ENCODE data around the gene TRAF1. TPM values are rescaled to one million over a fixed set of nuclear protein-coding genes. Genes with fewer than 3 reads are reported as not detected.
A peak's percentile ranks its signal among the peaks of the same experiment; 100 is the strongest.

The TRAF1 gene
- total RNA-seq, 1 experiment from 2014 or later, result 1.6 TPM

DNA sequence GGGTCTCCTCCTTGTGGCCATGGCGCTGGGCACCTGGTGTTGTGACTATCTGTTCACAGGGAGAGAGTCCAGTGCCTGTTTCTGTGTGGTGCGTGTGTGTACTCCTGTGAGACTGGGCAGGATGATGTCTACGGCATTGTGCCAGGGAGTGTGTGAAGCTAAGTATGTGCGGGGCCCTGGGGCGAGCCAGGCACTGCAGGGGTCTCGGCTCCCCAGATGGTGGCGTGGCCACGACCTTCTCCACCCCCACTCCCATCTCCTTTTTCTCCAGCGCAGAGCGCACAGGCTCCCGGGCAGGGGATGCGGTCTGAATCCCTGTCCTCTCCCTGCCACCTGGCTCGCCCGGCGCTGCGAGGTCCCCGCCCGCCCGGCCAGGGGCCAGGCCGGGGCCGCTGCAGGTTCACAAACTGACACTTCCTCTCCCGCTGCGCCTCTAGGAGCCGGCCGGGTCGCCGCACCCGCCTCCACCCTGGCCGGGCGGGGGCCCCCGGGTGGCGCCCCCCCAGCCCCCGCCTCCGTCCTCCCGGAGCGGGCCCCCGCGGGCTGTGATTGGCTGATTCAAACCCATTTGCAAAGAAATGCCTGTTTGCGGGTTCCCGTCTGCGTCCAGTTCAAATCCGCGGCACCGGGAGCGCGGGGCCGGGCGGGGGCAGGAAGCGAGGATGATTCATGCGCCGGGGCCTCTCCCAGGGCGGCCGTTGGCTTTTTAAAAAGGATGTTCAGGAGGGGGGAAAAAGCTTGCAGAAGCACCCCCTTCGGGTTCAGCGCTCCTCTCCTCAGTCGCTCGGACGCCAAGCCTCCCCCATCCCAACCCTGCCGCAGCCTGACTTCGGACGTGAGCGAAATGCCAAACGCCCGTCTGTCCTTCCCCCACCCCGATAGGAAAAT, 50.4 kb downstream of the TRAF1 start:
- DNase-seq, result peak; percentile 86
- intact Hi-C loops (cut with micrococcal nuclease; ENCODE audit: unreplicated experiment), result loop anchor here (5.0 kb wide), 1 partner anchor 61 kb away; no protein-coding TSS in a partner anchor
- peaks cover 55% of the 10 kb centered on the region for H3K4me1 Mint-ChIP-seq (ENCODE audit: low read depth, unreplicated experiment)
- H3K9me3 Mint-ChIP-seq (ENCODE audit: low read depth, unreplicated experiment), result no peaks in the 10 kb centered on the region
- H3K36me3 Mint-ChIP-seq (ENCODE audit: insufficient read depth, unreplicated experiment), result peaks cover 37% of the 10 kb centered on the region
- TSS peak; percentile 41 for BruUV-seq (replicated peaks)
- peak overlapping the region; percentile 85 for H3K27ac Mint-ChIP-seq (ENCODE audit: unreplicated experiment)
- CTCF ChIA-PET, result interaction anchor here (0.7 kb wide), 1 partner anchor 19 kb away, joined by 3 read pairs; no protein-coding TSS in a partner anchor
- H3K27me3 Mint-ChIP-seq (ENCODE audit: unreplicated experiment), result peaks cover 13% of the 10 kb centered on the region
- H3K4me3 Mint-ChIP-seq (ENCODE audit: low read depth, unreplicated experiment), result peak overlapping the region; percentile 76
- TF ChIP-seq, protein P1, sequence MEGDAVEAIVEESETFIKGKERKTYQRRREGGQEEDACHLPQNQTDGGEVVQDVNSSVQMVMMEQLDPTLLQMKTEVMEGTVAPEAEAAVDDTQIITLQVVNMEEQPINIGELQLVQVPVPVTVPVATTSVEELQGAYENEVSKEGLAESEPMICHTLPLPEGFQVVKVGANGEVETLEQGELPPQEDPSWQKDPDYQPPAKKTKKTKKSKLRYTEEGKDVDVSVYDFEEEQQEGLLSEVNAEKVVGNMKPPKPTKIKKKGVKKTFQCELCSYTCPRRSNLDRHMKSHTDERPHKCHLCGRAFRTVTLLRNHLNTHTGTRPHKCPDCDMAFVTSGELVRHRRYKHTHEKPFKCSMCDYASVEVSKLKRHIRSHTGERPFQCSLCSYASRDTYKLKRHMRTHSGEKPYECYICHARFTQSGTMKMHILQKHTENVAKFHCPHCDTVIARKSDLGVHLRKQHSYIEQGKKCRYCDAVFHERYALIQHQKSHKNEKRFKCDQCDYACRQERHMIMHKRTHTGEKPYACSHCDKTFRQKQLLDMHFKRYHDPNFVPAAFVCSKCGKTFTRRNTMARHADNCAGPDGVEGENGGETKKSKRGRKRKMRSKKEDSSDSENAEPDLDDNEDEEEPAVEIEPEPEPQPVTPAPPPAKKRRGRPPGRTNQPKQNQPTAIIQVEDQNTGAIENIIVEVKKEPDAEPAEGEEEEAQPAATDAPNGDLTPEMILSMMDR (IDR thresholded peaks at IDR 0.05; ENCODE audit: unreplicated experiment), result no peak

DNA sequence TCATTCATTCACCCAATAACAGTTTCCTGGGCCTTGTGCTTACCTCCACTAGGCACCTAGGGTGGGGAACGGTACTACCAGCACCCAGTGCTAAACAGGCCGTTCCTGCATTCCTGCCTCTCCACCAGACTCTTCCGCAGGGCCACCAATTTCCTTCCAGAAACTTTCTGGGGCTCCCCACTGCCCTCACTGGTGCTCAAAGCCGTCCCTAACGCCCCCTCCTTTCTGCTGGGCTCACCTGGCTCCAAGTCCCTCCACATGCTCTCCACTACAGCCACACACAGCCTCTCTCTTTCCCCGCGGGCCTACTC, 51.0 kb downstream of the TRAF1 start:
- CTCF ChIA-PET, result interaction anchor here (0.7 kb wide), 1 partner anchor 20 kb away, joined by 3 read pairs; no protein-coding TSS in a partner anchor
- peak overlapping the region; percentile 76 for H3K4me3 Mint-ChIP-seq (ENCODE audit: low read depth, unreplicated experiment)
- no TSS peak for BruUV-seq (replicated peaks)
- H3K36me3 Mint-ChIP-seq (ENCODE audit: insufficient read depth, unreplicated experiment), result peaks cover 37% of the 10 kb centered on the region
- H3K27ac Mint-ChIP-seq (ENCODE audit: unreplicated experiment), result peak overlapping the region; percentile 85
- no peaks in the 10 kb centered on the region for H3K9me3 Mint-ChIP-seq (ENCODE audit: low read depth, unreplicated experiment)
- TF ChIP-seq, protein P1 (IDR thresholded peaks at IDR 0.05; ENCODE audit: unreplicated experiment), result no peak
- peaks cover 13% of the 10 kb centered on the region for H3K27me3 Mint-ChIP-seq (ENCODE audit: unreplicated experiment)
- H3K4me1 Mint-ChIP-seq (ENCODE audit: low read depth, unreplicated experiment), result peaks cover 55% of the 10 kb centered on the region
- DNase-seq, result no peak
- intact Hi-C loops (cut with micrococcal nuclease; ENCODE audit: unreplicated experiment), result loop anchor here (5.0 kb wide), 1 partner anchor 62 kb away; no protein-coding TSS in a partner anchor

DNA sequence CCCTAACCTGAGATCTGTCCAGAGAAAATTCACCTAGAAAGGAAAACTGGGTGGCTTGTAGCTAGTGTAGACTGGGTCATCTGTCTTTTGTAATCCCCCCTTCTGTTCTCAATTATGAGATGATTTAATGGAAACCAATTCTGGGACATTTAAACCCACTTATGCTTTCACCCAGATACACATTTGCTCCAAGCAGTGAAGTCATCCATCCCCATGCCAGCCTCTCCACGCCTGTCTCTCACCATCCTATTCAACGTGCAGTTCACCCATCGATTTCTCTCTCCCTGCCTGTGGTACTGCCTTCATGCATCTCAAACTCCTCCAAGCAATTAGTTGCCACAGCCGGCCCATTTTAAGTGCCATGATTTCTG, 51.4 kb downstream of the TRAF1 start:
- intact Hi-C loops (cut with micrococcal nuclease; ENCODE audit: unreplicated experiment), result loop anchor here (5.0 kb wide), 1 partner anchor 62 kb away; no protein-coding TSS in a partner anchor
- peak overlapping the region; percentile 85 for H3K27ac Mint-ChIP-seq (ENCODE audit: unreplicated experiment)
- CTCF ChIA-PET, result no interaction called here
- H3K4me1 Mint-ChIP-seq (ENCODE audit: low read depth, unreplicated experiment), result peaks cover 55% of the 10 kb centered on the region
- no TSS peak for BruUV-seq (replicated peaks)
- TF ChIP-seq, protein P1 (IDR thresholded peaks at IDR 0.05; ENCODE audit: unreplicated experiment), result no peak
- no peaks in the 10 kb centered on the region for H3K9me3 Mint-ChIP-seq (ENCODE audit: low read depth, unreplicated experiment)
- H3K36me3 Mint-ChIP-seq (ENCODE audit: insufficient read depth, unreplicated experiment), result peaks cover 37% of the 10 kb centered on the region
- peak overlapping the region; percentile 76 for H3K4me3 Mint-ChIP-seq (ENCODE audit: low read depth, unreplicated experiment)
- DNase-seq, result no peak
- peaks cover 13% of the 10 kb centered on the region for H3K27me3 Mint-ChIP-seq (ENCODE audit: unreplicated experiment)

DNA sequence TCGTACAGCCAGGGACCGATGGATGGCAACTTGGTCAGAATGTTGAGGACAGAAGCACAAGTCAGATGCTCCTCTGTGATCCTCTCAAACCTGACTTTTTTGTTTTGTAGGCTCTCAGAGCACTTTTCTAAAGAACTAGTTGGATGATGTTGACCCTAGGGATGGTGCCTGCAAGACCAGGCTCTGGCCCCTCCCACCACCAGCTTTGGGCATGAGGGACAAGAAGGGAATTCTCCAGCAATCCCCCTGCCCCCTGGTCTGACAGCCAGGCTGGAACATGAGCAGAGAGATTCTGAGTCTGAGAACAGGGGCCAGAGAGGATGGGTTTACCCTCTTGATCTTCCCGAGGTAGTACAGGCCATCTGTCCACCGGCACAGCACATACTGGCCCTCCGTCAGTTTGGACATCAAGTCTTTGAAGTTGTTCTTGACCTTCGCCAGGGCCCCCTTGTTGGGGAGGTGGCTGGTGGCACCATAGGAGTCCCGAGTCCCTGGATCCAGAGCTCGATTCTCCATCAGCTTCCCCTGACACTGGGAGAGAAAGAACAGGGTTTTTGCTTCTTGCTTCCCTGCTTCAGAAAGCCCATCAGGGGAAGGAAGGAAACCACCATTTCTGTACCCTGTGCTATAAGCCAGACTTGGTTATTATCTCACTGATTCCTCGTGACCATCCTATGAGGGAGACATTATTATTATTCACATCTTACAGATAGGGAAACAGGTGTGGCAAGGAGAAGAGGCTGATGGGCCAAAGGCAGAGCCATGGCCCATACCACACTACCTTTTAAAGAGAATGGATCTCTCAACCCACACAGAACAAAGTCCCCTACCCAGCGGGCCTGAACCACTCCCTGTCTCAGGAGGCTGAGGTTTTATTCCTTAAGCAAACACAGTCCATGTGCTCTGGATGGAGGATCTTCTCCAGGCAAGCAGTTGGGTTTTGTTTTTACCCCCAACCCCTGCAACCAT, 52.1 kb downstream of the TRAF1 start:
- TF ChIP-seq, protein P1 (IDR thresholded peaks at IDR 0.05; ENCODE audit: unreplicated experiment), result no peak
- CTCF ChIA-PET, result no interaction called here
- H3K9me3 Mint-ChIP-seq (ENCODE audit: low read depth, unreplicated experiment), result no peaks in the 10 kb centered on the region
- peak overlapping the region; percentile 85 for H3K27ac Mint-ChIP-seq (ENCODE audit: unreplicated experiment)
- no TSS peak for BruUV-seq (replicated peaks)
- H3K27me3 Mint-ChIP-seq (ENCODE audit: unreplicated experiment), result peaks cover 11% of the 10 kb centered on the region
- H3K4me3 Mint-ChIP-seq (ENCODE audit: low read depth, unreplicated experiment), result peak overlapping the region; percentile 76
- peaks cover 55% of the 10 kb centered on the region for H3K4me1 Mint-ChIP-seq (ENCODE audit: low read depth, unreplicated experiment)
- intact Hi-C loops (cut with micrococcal nuclease; ENCODE audit: unreplicated experiment), result loop anchor here (5.0 kb wide), 1 partner anchor 63 kb away; no protein-coding TSS in a partner anchor
- DNase-seq, result no peak
- peaks cover 37% of the 10 kb centered on the region for H3K36me3 Mint-ChIP-seq (ENCODE audit: insufficient read depth, unreplicated experiment)

All from Calu3 (cell line).